Measurements from ENCODE around the gene PER2. TPM values are rescaled to one million over a fixed set of nuclear protein-coding genes. Genes with fewer than 3 reads are reported as not detected.

PER2 gene
- total and polyA plus RNA-seq, 9 of the 15 experiments (the other 6 are each of a cell fraction or from before 2014, with no cell fraction given) = 1.1 to 10.3 (median 2.9) TPM

- Histone ChIP-seq H3K4me2 (ENCODE audit: insufficient read depth, low read length) (no peak overlapping the region), H3K36me3 (ENCODE audit: control insufficient read depth, insufficient read depth, low read length) (peaks cover 5% of the 10 kb centered on the region; the same call in 1 of the 3 replicates), H3K4me3 (no peak overlapping the region), H3K9me1 (ENCODE audit: control insufficient read depth, insufficient read depth, low read length) (peaks cover 5% of the 10 kb centered on the region), H3K9me3 (replicated peaks; ENCODE audit: control insufficient read depth, insufficient read depth, low read depth, low read length) (no peaks in the 10 kb centered on the region), H3K79me2 (ENCODE audit: control insufficient read depth, insufficient read depth, low read length) (peaks cover 52% of the 10 kb centered on the region), H3K27me3 (ENCODE audit: control insufficient read depth in 2 of 2, insufficient read depth in 2 of 2, low read length in 2 of 2) (no peaks in the 10 kb centered on the region; a peak in 1 of 5 replicates), H3K4me1 (replicated peaks in 1 of 2; ENCODE audit: control insufficient read depth in 2 of 2, insufficient read depth in 2 of 2, low read length in 2 of 2) (peaks cover 3 to 42% of the 10 kb centered on the region in 2 experiments; a peak in 4 of 5 replicates), H3K9ac (ENCODE audit: insufficient read depth in 1 of 2, low read depth in 2 of 2, low read length in 2 of 2) (no peak overlapping the region), H4K20me1 (replicated peaks; ENCODE audit: control insufficient read depth, insufficient read depth, low read length) (no peaks in the 10 kb centered on the region; the same call in 1 of the 2 replicates), H2AFZ (ENCODE audit: low read depth, low read length) (no peak overlapping the region), H3K27ac (ENCODE audit: extremely low read depth, low read depth, low read length) (no peak overlapping the region)
- no peak for DNase-seq (ENCODE audit: extremely low read depth in 1 of 4, low spot score in 3 of 4)
- no peak for ATAC-seq
- in situ Hi-C loops (cut with MboI) (no loop called here), intact Hi-C loops (cut with micrococcal nuclease) (no loop called here)
- WGBS (ENCODE audit: insufficient coverage, low coverage, missing lambda C conversion rate) = 83% methylated on average over 7 of the region's 7 CpGs
- ChIA-PET POLR2A (interaction anchor here (0.6 to 1.4 kb wide), 2 partner anchors 15 to 25 kb away, joined by 3 to 4 read pairs; no protein-coding TSS in a partner anchor), CTCF (ENCODE audit: low intra/inter-chr PET ratio) (no interaction called here)
- no peak for FAIRE-seq
- BruUV-seq (replicated peaks) = no TSS peak
- TF ChIP-seq RUNX1 (IDR thresholded peaks at IDR 0.05; ENCODE audit: low read depth) = no peak
- TF ChIP-seq RFX1 (IDR thresholded peaks at IDR 0.05) = peak; percentile 48
Measured at GRCh38 chr2:238285653-238286082, 2.7 kb downstream of the PER2 start.

GRCh38 chr2:238284802-238285515 is 3.5 kb downstream of the PER2 start:
- Histone ChIP-seq H3K4me2 (ENCODE audit: insufficient read depth, low read length) (no peak overlapping the region), H4K20me1 (replicated peaks; ENCODE audit: control insufficient read depth, insufficient read depth, low read length) (no peaks in the 10 kb centered on the region; the same call in 1 of the 2 replicates), H3K27ac (ENCODE audit: extremely low read depth, low read depth, low read length) (no peak overlapping the region), H3K9me1 (ENCODE audit: control insufficient read depth, insufficient read depth, low read length) (peaks cover 5% of the 10 kb centered on the region), H3K4me3 (no peak overlapping the region), H3K9me3 (replicated peaks; ENCODE audit: control insufficient read depth, insufficient read depth, low read depth, low read length) (no peaks in the 10 kb centered on the region), H2AFZ (ENCODE audit: low read depth, low read length) (no peak overlapping the region), H3K36me3 (ENCODE audit: control insufficient read depth, insufficient read depth, low read length) (peaks cover 5% of the 10 kb centered on the region; the same call in 1 of the 3 replicates), H3K9ac (ENCODE audit: insufficient read depth in 1 of 2, low read depth in 2 of 2, low read length in 2 of 2) (no peak overlapping the region), H3K79me2 (ENCODE audit: control insufficient read depth, insufficient read depth, low read length) (peaks cover 52% of the 10 kb centered on the region), H3K27me3 (ENCODE audit: control insufficient read depth in 2 of 2, insufficient read depth in 2 of 2, low read length in 2 of 2) (no peaks in the 10 kb centered on the region; a peak in 1 of 5 replicates), H3K4me1 (replicated peaks in 1 of 2; ENCODE audit: control insufficient read depth in 2 of 2, insufficient read depth in 2 of 2, low read length in 2 of 2) (peaks cover 3 to 42% of the 10 kb centered on the region in 2 experiments; a peak in 4 of 5 replicates)
- in situ Hi-C loops (cut with MboI) (no loop called here), intact Hi-C loops (cut with micrococcal nuclease) (no loop called here)
- FAIRE-seq (no peak), ATAC-seq (no peak), DNase-seq (ENCODE audit: extremely low read depth in 1 of 4, low spot score in 3 of 4) (no peak)
- 86% methylated on average over 7 of the region's 11 CpGs for WGBS (ENCODE audit: insufficient coverage, low coverage, missing lambda C conversion rate)
- TF ChIP-seq HCFC1 (IDR thresholded peaks at IDR 0.05; ENCODE audit: low read depth, low read length) (no peak), SP2 (IDR thresholded peaks at IDR 0.05; ENCODE audit: extremely low read depth, low read depth, low read length, poor library complexity, severe bottlenecking) (no peak), TCF7 (IDR thresholded peaks at IDR 0.05; ENCODE audit: borderline replicate concordance) (no peak), NRF1 (conservative IDR thresholded peaks at IDR 0.05 in 1 of 2, IDR thresholded peaks at IDR 0.05 in 1 of 2) (no peak)
- TF ChIP-seq, protein P1, sequence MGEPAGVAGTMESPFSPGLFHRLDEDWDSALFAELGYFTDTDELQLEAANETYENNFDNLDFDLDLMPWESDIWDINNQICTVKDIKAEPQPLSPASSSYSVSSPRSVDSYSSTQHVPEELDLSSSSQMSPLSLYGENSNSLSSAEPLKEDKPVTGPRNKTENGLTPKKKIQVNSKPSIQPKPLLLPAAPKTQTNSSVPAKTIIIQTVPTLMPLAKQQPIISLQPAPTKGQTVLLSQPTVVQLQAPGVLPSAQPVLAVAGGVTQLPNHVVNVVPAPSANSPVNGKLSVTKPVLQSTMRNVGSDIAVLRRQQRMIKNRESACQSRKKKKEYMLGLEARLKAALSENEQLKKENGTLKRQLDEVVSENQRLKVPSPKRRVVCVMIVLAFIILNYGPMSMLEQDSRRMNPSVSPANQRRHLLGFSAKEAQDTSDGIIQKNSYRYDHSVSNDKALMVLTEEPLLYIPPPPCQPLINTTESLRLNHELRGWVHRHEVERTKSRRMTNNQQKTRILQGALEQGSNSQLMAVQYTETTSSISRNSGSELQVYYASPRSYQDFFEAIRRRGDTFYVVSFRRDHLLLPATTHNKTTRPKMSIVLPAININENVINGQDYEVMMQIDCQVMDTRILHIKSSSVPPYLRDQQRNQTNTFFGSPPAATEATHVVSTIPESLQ (CRISPR knock-in tag; IDR thresholded peaks at IDR 0.05) = no peak
- ChIA-PET POLR2A (interaction anchor here (0.6 to 1.4 kb wide), 3 partner anchors 14 to 89 kb away, joined by 3 to 4 read pairs (median 3); no protein-coding TSS in a partner anchor), CTCF (ENCODE audit: low intra/inter-chr PET ratio) (no interaction called here)
- BruUV-seq (replicated peaks) = no TSS peak

Measured in K562 (cell line).